GM18867 (cell line): ENCODE data around the gene TOPBP1.

Experiments used
- ATAC-seq: cut with Tn5 transposase; IDR thresholded peaks from one replicate; pipeline ENCODE4 v1.9.1; 2021; ENCODE audit warnings: mild to moderate bottlenecking, moderate library complexity; ENCODE audit not compliant: unreplicated experiment

Gene TOPBP1

GRCh38 chr3:133611534-133611933 is 50.2 kb downstream of the TOPBP1 start:
- no peak for ATAC-seq

DNA sequence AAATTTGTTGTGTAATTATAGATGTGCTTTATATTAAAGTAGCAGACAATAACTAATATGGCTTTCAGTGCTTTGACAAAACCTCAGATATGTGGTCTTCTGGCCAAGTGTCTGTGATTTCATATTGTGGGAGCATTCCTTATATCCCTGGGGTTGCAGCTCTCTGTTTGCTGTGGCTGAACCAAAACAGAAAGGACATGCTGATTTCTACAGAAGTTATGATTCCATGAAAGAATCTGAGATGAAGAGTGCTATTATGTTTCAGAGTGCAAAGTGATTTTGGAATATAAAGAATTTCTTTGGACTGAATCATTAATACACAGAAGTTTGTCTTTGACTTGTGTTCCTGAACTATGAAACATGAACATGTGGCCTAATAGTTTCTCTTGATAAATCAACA is 51.7 kb downstream of the TOPBP1 start:
- ATAC-seq: no peak

- ATAC-seq: no peak
Observed at GRCh38 chr3:133608388-133608787, 53.4 kb downstream of the TOPBP1 start.

- no peak for ATAC-seq
Observed at GRCh38 chr3:133607816-133608215, 53.9 kb downstream of the TOPBP1 start.

- ATAC-seq: no peak
Observed at GRCh38 chr3:133606902-133607301, 54.8 kb downstream of the TOPBP1 start.

- no peak for ATAC-seq
Observed at GRCh38 chr3:133606342-133606741, 55.4 kb downstream of the TOPBP1 start.

DNA sequence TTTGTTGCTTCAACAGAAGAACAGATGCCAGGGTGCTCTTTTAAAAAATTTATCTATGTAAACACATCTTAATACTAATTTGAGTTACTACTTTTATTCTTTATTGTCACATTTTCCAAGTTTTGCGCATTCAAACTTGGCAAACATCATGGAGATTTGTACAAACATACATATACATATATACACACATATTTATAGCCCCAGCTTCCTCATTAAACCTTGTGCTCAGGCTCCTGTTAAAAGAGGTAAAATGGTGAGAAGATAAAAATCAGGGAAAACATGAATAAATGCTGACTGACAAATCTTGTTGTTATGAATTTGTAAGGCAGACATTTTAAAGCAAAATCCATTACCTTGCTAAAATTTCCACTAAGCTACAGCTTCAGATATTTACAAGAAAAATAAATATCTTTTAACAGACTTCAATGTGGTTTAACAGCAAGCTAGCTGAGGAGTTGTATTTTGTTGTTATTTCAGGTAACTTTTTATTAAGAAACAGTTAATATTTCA is 61.1 kb downstream of the TOPBP1 start:
- no peak for ATAC-seq

DNA sequence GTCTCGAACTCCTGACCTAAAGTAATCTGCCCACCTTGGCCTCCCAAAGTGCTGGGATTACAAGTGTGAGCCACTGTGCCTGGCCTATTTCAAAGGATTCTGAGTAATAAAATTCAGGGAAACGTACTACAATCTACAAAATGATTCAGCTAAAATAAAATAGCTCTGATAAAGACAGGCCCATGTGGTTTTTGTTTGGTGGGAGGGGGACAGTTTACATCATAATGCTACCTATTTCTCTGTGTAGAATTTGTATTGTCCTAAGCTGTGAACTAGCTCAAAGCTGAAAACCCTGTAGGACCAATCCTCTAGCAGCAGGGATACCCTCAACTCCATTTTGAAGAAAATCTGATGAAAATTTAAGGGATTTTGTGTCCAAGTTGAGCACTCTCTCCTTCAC is 62.5 kb downstream of the TOPBP1 start:
- ATAC-seq: no peak

- ATAC-seq: no peak
Observed at GRCh38 chr3:133598405-133598804, 63.3 kb downstream of the TOPBP1 start.

DNA sequence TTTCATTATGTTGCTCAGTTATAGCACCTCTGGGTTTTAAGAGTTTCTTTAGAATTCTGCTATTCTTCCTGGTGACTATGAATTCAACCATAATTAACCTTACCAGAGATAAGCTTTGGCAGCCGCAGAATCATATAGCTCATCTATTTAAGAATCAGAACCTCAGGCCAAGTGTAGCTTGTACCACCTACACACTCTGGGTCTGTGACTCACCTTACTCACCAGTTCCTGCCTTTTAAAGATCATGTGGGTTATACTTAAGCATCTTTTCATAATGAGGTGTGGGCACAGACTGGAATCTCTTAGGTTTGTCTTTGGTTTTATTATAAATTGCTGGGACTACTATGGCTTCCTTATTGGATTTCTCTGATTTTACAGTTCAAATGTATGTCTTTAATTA is 66.4 kb downstream of the TOPBP1 start:
- no peak for ATAC-seq

- ATAC-seq: peak; percentile 29
Observed at GRCh38 chr3:133593243-133593642, 68.5 kb downstream of the TOPBP1 start.

GRCh38 chr3:133592843-133593242 is 68.9 kb downstream of the TOPBP1 start:
- ATAC-seq: peak; percentile 58

- no peak for ATAC-seq
Observed at GRCh38 chr3:133591271-133591742, 70.4 kb downstream of the TOPBP1 start.

DNA sequence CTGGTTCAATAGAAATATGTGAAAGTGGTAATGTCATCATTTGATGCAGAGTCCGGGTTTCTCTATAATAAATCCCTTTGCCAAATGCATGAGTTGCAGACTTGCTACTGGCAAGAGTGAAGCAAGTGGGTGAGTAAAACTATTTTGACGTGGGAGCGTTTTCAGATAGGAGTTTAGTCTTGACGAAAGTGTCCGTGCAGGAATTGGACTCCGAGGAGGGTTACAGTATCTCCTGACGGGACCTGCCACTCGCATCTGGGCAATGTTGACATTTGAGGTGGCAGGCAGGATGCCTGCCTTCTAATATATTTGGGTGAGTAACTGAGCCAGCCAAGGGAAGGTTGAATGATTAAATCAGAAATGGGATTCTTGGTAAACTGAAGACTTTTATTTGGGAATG is 72.2 kb downstream of the TOPBP1 start:
- no peak for ATAC-seq

DNA sequence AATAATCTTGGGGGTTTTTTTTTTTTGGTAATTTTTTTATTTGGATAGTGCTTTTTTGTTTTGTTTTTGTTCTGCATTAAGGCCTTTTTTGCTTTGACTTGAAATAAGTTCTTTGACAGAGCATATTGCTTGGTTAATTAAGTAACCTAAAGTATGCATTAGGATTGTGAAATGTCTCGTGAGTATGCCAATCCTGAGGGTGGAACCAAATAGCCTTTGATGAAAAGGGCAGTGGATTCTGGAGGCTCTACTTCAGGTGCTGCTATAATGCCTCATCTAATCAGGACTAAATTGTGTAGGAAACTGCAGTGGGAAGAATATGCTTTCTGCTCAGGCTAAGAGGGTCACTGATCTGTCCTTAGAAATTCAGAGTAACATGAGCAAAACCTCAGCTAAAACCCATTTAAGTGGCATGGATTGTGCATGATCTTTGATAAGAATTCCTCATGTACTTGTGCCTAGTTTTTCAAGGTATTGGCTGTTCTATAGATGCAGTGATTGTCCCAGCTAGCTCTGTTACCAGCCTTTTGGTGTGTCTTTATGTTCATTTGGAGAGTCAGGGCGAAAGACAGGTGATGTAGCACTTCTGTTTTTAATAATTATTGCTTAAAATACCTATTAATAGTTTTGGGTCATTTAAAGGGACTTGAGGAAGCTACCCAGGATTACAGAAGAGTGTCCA is 72.8 kb downstream of the TOPBP1 start:
- ATAC-seq: no peak

- ATAC-seq: no peak
Observed at GRCh38 chr3:133588035-133588434, 73.7 kb downstream of the TOPBP1 start.

GRCh38 chr3:133583396-133583795 is 78.3 kb downstream of the TOPBP1 start:
- no peak for ATAC-seq

DNA sequence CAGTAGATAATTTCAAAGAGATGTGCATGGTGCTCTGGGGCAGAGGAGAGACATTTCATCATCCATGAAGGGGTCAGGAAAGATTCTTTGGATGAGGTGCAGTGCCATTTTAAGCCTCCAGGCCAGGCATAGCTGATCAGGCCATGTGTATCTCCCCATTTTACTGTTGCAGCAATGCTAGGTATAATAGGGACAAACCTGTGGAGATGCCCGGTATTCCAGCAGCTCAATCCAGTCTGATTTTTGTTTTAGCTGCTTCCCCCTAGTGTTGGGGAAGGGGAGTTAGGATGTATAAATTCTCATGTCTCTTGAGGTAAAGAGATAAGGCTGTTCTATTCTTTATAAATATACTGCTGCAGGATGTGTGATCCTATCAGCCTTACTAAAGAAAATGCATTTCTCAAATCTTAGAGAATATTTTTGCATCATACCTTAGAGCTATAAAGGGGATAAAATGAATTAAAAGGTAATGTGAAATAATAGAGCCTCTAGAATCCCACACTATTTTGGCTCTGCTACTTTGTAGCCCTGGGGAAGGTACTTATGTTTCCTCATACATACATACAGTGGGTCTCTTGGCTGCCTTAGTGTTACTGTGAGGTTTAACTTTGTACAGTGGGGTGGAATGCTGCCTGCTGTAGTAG is 83.1 kb downstream of the TOPBP1 start:
- no peak for ATAC-seq

DNA sequence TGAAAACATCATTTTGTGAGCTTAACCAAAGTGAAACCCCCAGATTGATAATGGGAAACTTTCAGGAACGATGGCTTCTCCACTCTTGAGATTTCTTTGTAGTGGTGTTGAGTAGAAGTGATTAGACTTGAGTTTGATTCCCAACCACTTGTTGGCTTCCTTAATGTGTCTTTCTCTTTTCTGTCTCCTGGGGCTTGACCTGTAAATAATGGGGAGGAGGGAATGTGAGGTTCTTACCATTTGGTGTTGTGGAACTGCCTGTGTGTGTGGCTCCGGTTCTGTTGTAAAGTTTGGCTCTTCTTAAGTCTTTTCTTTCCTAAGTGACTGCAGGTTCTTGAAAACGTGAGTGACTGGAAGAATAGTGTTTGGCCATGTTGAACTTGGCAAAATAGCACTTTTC is 85.6 kb downstream of the TOPBP1 start:
- ATAC-seq: no peak

GRCh38 chr3:133575086-133575485 is 86.7 kb downstream of the TOPBP1 start:
- ATAC-seq: no peak

- ATAC-seq: peak; percentile 28
Observed at GRCh38 chr3:133574260-133574881, 87.4 kb downstream of the TOPBP1 start.

- peak; percentile 25 for ATAC-seq
Observed at GRCh38 chr3:133573629-133574194, 88.0 kb downstream of the TOPBP1 start, which contains the start of gene CDV3. Gene CDV3 (plus strand): TSS chr3:133573686. CDS start chr3:133574045, 359 bp downstream.
